ENCODE results near the gene ZDHHC13. TPM values are rescaled to one million over a fixed set of nuclear protein-coding genes. Genes with fewer than 3 reads are reported as not detected.

The ZDHHC13 gene
- total and polyA plus RNA-seq, 4 donors = 1.2 to 8.2 (median 2.7) TPM

GRCh38 chr11:19080579-19080993, 36.4 kb upstream of the ZDHHC13 start:
- no peak overlapping the region for H3K4me3 ChIP-seq (ENCODE audit: low read depth in 1 of 3, low read length in 3 of 3)
- no peaks in the 10 kb centered on the region for H3K9me3 ChIP-seq (ENCODE audit: control insufficient read depth in 4 of 4, low read length in 3 of 4)
- no peaks in the 10 kb centered on the region for H3K36me3 ChIP-seq (ENCODE audit: control insufficient read depth in 4 of 4, insufficient read depth in 3 of 4, low read depth in 1 of 4, low read length in 3 of 4)
- no peak for DNase-seq (ENCODE audit: low spot score)
- TF ChIP-seq, protein P1, sequence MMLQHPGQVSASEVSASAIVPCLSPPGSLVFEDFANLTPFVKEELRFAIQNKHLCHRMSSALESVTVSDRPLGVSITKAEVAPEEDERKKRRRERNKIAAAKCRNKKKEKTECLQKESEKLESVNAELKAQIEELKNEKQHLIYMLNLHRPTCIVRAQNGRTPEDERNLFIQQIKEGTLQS (IDR thresholded peaks at IDR 0.05) = no peak
- TF ChIP-seq JUND (IDR thresholded peaks at IDR 0.05) = no peak
- no peak for TF ChIP-seq FOXA1 (IDR thresholded peaks at IDR 0.05)
- no peak for TF ChIP-seq GABPA (IDR thresholded peaks at IDR 0.05 in 1 of 2, conservative IDR thresholded peaks at IDR 0.05 in 1 of 2)
- no peak for TF ChIP-seq RAD21 (IDR thresholded peaks at IDR 0.05)
- TF ChIP-seq EGR1 (IDR thresholded peaks at IDR 0.05; ENCODE audit: low read depth in 2 of 2) = no peak
- no peak for TF ChIP-seq NR2F2 (IDR thresholded peaks at IDR 0.05)
- TF ChIP-seq HNF4G (IDR thresholded peaks at IDR 0.05) = no peak
- TF ChIP-seq TAF1 (conservative IDR thresholded peaks at IDR 0.05) = no peak
- TF ChIP-seq REST (IDR thresholded peaks at IDR 0.05) = no peak
- no peak for TF ChIP-seq MAX (IDR thresholded peaks at IDR 0.05)
- TF ChIP-seq YY1 (IDR thresholded peaks at IDR 0.05) = no peak
- TF ChIP-seq, protein P2, sequence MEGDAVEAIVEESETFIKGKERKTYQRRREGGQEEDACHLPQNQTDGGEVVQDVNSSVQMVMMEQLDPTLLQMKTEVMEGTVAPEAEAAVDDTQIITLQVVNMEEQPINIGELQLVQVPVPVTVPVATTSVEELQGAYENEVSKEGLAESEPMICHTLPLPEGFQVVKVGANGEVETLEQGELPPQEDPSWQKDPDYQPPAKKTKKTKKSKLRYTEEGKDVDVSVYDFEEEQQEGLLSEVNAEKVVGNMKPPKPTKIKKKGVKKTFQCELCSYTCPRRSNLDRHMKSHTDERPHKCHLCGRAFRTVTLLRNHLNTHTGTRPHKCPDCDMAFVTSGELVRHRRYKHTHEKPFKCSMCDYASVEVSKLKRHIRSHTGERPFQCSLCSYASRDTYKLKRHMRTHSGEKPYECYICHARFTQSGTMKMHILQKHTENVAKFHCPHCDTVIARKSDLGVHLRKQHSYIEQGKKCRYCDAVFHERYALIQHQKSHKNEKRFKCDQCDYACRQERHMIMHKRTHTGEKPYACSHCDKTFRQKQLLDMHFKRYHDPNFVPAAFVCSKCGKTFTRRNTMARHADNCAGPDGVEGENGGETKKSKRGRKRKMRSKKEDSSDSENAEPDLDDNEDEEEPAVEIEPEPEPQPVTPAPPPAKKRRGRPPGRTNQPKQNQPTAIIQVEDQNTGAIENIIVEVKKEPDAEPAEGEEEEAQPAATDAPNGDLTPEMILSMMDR (IDR thresholded peaks at IDR 0.05; ENCODE audit: low read depth, low read length, missing input control) = no peak
- no peak for TF ChIP-seq FOXA2 (IDR thresholded peaks at IDR 0.05)
- no peak for TF ChIP-seq ZBTB33 (IDR thresholded peaks at IDR 0.05)
- TF ChIP-seq HNF4A (conservative IDR thresholded peaks at IDR 0.05) = no peak
- no peak for TF ChIP-seq RXRA (IDR thresholded peaks at IDR 0.05)
- no peak for TF ChIP-seq SP1 (IDR thresholded peaks at IDR 0.05)
- no peak overlapping the region for H3K9ac ChIP-seq (ENCODE audit: low read depth in 1 of 2, low read length in 2 of 2)
- H3K27me3 ChIP-seq (ENCODE audit: control insufficient read depth in 4 of 4, insufficient read depth in 4 of 4, low read length in 3 of 4) = peaks cover 0 to 3% (median 0%) of the 10 kb centered on the region in 4 donors
- whole genome bisulfite sequencing = 75% methylated on average over 6 of the region's 6 CpGs
- H3K27ac ChIP-seq (ENCODE audit: low read depth in 1 of 2, low read length in 2 of 2) = no peak overlapping the region
- H3K4me1 ChIP-seq (ENCODE audit: control insufficient read depth in 4 of 4, insufficient read depth in 4 of 4, low read length in 3 of 4) = no peaks in the 10 kb centered on the region
